B cell (primary cell): ENCODE data around the gene LANCL2.
"Not testable (repeated sequence)": the region's sequence is repeated elsewhere in the genome, so short reads cannot be mapped to it uniquely, and the experiment has no call there.

Source experiments
- CTCF ChIP-seq: fragments of 200-600 bp; IDR thresholded peaks from one replicate; pipeline ENCODE4 v1.8.0; 2022; ENCODE audit warnings: antibody characterized with exemption, mild to moderate bottlenecking
- EZH2 ChIP-seq: IDR thresholded peaks from 2 replicates; pipeline ENCODE4 v1.6.1; 2012; ENCODE audit warnings: borderline replicate concordance, low read depth, mild to moderate bottlenecking, moderate library complexity, low read length; ENCODE audit not compliant: insufficient read depth, poor library complexity, severe bottlenecking

GRCh38 chr7:55417456-55417855, 52.3 kb downstream of the LANCL2 start:
- TF ChIP-seq CTCF, EZH2: not testable (repeated sequence)
